K562 (cell line): Measurements from ENCODE around the gene GPR142. TPM values are rescaled to one million over a fixed set of nuclear protein-coding genes. Genes with fewer than 3 reads are reported as not detected.

Source experiments
- C11orf30 ChIP-seq: fragments of 450-650 bp; IDR thresholded peaks from 2 replicates; pipeline ENCODE4 v1.6.1; 2016; ENCODE audit warnings: low read depth, mild to moderate bottlenecking
- CREM ChIP-seq: IDR thresholded peaks from 2 replicates; pipeline ENCODE4 v1.6.1; 2014; ENCODE audit warnings: antibody characterized with exemption, low read depth
- CXXC5 ChIP-seq: fragments of 250-450 bp; sonication (Bioruptor Pico); IDR thresholded peaks from 2 replicates; pipeline ENCODE4 v1.8.0; 2022; ENCODE audit warnings: inconsistent platforms, mild to moderate bottlenecking, moderate library complexity
- EZH2 ChIP-seq: IDR thresholded peaks from 2 replicates; pipeline ENCODE4 v1.6.1; 2012; ENCODE audit warnings: low read depth, mild to moderate bottlenecking, inconsistent platforms, low read length, borderline replicate concordance
- FOSL1 ChIP-seq: fragments of 200-800 bp; sonication (Bioruptor generic); conservative IDR thresholded peaks from 2 replicates; pipeline ENCODE4 v1.6.1; 2016; ENCODE audit warnings: missing genetic modification characterization, missing compliant biosample characterization
- MECOM ChIP-seq: fragments of 250-450 bp; sonication (Bioruptor Pico); IDR thresholded peaks from 2 replicates; pipeline ENCODE4 v1.8.0; 2022; ENCODE audit warnings: inconsistent platforms
- PHTF2 ChIP-seq: fragments of 250-450 bp; sonication (Bioruptor Pico); IDR thresholded peaks from 2 replicates; pipeline ENCODE4 v1.5.0; 2021; ENCODE audit warnings: mild to moderate bottlenecking
- POLR2AphosphoS5 ChIP-seq: IDR thresholded peaks from 2 replicates; pipeline ENCODE4 v1.6.1; 2011; ENCODE audit warnings: mild to moderate bottlenecking, low read depth, low read length, moderate library complexity; ENCODE audit not compliant: control insufficient read depth, insufficient read depth
- RBM14 ChIP-seq: fragments of 200-400 bp; formaldehyde crosslinking; IDR thresholded peaks from 2 replicates; pipeline ENCODE4 v1.6.1; 2018; ENCODE audit warnings: low read depth, mild to moderate bottlenecking, low read length, moderate library complexity, borderline replicate concordance; ENCODE audit not compliant: insufficient read depth
- RBM15 ChIP-seq: fragments of 200-400 bp; formaldehyde crosslinking; IDR thresholded peaks from 2 replicates; pipeline ENCODE4 v1.6.1; 2018; ENCODE audit warnings: mild to moderate bottlenecking, low read length, moderate library complexity; ENCODE audit not compliant: insufficient read depth
- RFX7 ChIP-seq: fragments of 250-450 bp; sonication (Bioruptor Pico); IDR thresholded peaks from 2 replicates; pipeline ENCODE4 v1.5.1; 2021; ENCODE audit warnings: mild to moderate bottlenecking
- RHOXF2B ChIP-seq: fragments of 250-450 bp; sonication (Bioruptor Pico); conservative IDR thresholded peaks from 2 replicates; pipeline ENCODE4 v1.5.1; 2021
- SRSF1 ChIP-seq: fragments of 200-400 bp; formaldehyde crosslinking; IDR thresholded peaks from 2 replicates; pipeline ENCODE4 v1.6.1; 2017; ENCODE audit warnings: mild to moderate bottlenecking, low read depth, low read length, moderate library complexity
- SRSF7 ChIP-seq: fragments of 200-400 bp; formaldehyde crosslinking; optimal IDR thresholded peaks from 2 replicates; pipeline ENCODE3; 2017; ENCODE audit warnings: mild to moderate bottlenecking, low read depth, low read length
- TCFL5 ChIP-seq: fragments of 250-450 bp; sonication (Bioruptor Pico); conservative IDR thresholded peaks from 2 replicates; pipeline ENCODE4 v1.6.1; 2021; ENCODE audit warnings: mild to moderate bottlenecking, moderate library complexity, matching md5 sums
- TEAD2 ChIP-seq: fragments of 450-650 bp; IDR thresholded peaks from 2 replicates; pipeline ENCODE4 v1.6.1; 2016; ENCODE audit warnings: missing genetic modification characterization, control low read depth, missing compliant biosample characterization
- TSC22D4 ChIP-seq: fragments of 450-650 bp; IDR thresholded peaks from 2 replicates; pipeline ENCODE4 v1.6.1; 2016; ENCODE audit warnings: missing genetic modification characterization, missing biosample characterization, control low read depth
- ZC3H11A ChIP-seq: IDR thresholded peaks from 2 replicates; pipeline ENCODE4 v1.6.1; 2012; ENCODE audit warnings: low read depth, low read length, improper control_type of control experiment
- ZNF224 ChIP-seq: sonication (generic); formaldehyde crosslinking; IDR thresholded peaks from 2 replicates; pipeline ENCODE4 v1.8.0; 2022; ENCODE audit warnings: mild to moderate bottlenecking, missing genetic modification reagents
- polyA plus RNA-seq, 8 experiments: library from polyadenylated mRNA; depleted of rRNA in 4 of 8; stranded (reverse) in 5 of 8; unstranded in 3 of 8; fragments of >200 nt; fragmentation: Nextera tagmentation in 2 of 8; fragmentation: Illumina TruSeq in 1 of 8; extraction: Ambion mirVana in 2 of 8; extraction: Trizol in 1 of 8; gene quantifications; 2 replicates each; pipeline versions ENCODE4 v1.2.1 to v1.2.3, GENCODE V29; 2011 to 2014; ENCODE audit warnings: inconsistent platforms in 1 of 8, missing spikeins in 1 of 8
- total RNA-seq, 7 experiments: library from RNA; depleted of rRNA in 6 of 7; stranded (reverse); fragments of >200 nt in 6 of 7; fragmentation: Illumina TruSeq in 2 of 7; extraction: Trizol in 2 of 7; gene quantifications; 2 replicates each; pipeline versions ENCODE4 v1.2.1 to v1.2.3, GENCODE V29; 2011 to 2021; ENCODE audit warnings: low replicate concordance in 1 of 7
- TF ChIP-seq, protein P1 (sequence below): IDR thresholded peaks from 2 replicates; pipeline ENCODE4 v1.6.1; 2014; ENCODE audit warnings: antibody characterized with exemption
- TF ChIP-seq, protein P2 (sequence below): fragments of 250-450 bp; sonication (Bioruptor Pico); IDR thresholded peaks from 2 replicates; pipeline ENCODE4 v1.4.0; 2020; ENCODE audit warnings: mild to moderate bottlenecking
- TF ChIP-seq, protein P3 (sequence below): fragments of 450-650 bp; IDR thresholded peaks from 2 replicates; pipeline ENCODE4 v1.6.1; 2017; ENCODE audit warnings: antibody characterized with exemption, mild to moderate bottlenecking
- TF ChIP-seq, protein P4 (sequence below), 2 experiments: fragments of 250-450 bp in 1 of 2; fragments of 450-650 bp in 1 of 2; sonication (Bioruptor Pico) in 1 of 2; IDR thresholded peaks; 2 replicates each; pipeline versions ENCODE4 v1.6.1 to v1.8.0; 2016 to 2021; ENCODE audit warnings: mild to moderate bottlenecking in 2 of 2, moderate library complexity in 2 of 2, missing compliant biosample characterization in 1 of 2, missing genetic modification characterization in 1 of 2

Gene GPR142
- total and polyA plus RNA-seq, 9 of the 15 experiments (the other 6 are each of a cell fraction or from before 2014, with no cell fraction given), result not detected

DNA sequence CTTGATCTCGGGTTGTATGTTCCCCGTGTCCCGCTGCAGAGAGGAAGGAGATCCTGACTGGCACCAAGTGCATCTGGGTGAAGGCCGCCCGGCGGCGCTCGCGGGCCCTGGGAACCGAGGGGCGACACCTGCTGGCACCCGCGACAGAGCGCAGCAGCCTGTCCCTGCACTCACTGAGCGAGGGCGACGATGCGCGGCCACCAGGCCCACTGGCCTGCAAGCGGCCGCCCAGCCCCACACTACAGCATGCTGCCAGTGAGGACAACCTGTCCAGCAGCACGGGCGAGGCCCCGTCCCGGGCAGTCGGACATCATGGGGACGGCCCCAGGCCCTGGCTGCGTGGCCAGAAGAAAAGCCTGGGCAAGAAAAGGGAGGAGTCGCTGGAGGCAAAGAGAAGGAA lies 13.2 kb upstream of the GPR142 start (continued):
- TF ChIP-seq, protein P1, sequence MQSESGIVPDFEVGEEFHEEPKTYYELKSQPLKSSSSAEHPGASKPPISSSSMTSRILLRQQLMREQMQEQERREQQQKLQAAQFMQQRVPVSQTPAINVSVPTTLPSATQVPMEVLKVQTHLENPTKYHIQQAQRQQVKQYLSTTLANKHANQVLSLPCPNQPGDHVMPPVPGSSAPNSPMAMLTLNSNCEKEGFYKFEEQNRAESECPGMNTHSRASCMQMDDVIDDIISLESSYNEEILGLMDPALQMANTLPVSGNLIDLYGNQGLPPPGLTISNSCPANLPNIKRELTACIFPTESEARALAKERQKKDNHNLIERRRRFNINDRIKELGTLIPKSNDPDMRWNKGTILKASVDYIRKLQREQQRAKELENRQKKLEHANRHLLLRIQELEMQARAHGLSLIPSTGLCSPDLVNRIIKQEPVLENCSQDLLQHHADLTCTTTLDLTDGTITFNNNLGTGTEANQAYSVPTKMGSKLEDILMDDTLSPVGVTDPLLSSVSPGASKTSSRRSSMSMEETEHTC, result no peak
- TF ChIP-seq TSC22D4 (tag) (no peak), CXXC5 (CRISPR knock-in tag) (no peak), POLR2AphosphoS5 (no peak), PHTF2 (CRISPR knock-in tag) (no peak), EZH2 (no peak), SRSF1 (no peak), ZC3H11A (no peak), MECOM (CRISPR knock-in tag) (no peak), C11orf30 (no peak), TCFL5 (no peak), SRSF7 (no peak), TEAD2 (tag) (no peak), RBM15 (no peak), RHOXF2B (CRISPR knock-in tag) (no peak), FOSL1 (tag) (no peak), RFX7 (CRISPR knock-in tag) (no peak), CREM (peak; percentile 48; the same call in 1 of the 2 replicates), ZNF224 (CRISPR knock-in tag) (no peak), RBM14 (no peak)
- TF ChIP-seq, protein P2, sequence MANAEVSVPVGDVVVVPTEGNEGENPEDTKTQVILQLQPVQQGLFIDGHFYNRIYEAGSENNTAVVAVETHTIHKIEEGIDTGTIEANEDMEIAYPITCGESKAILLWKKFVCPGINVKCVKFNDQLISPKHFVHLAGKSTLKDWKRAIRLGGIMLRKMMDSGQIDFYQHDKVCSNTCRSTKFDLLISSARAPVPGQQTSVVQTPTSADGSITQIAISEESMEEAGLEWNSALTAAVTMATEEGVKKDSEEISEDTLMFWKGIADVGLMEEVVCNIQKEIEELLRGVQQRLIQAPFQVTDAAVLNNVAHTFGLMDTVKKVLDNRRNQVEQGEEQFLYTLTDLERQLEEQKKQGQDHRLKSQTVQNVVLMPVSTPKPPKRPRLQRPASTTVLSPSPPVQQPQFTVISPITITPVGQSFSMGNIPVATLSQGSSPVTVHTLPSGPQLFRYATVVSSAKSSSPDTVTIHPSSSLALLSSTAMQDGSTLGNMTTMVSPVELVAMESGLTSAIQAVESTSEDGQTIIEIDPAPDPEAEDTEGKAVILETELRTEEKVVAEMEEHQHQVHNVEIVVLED (CRISPR knock-in tag), result no peak
- TF ChIP-seq, protein P3, sequence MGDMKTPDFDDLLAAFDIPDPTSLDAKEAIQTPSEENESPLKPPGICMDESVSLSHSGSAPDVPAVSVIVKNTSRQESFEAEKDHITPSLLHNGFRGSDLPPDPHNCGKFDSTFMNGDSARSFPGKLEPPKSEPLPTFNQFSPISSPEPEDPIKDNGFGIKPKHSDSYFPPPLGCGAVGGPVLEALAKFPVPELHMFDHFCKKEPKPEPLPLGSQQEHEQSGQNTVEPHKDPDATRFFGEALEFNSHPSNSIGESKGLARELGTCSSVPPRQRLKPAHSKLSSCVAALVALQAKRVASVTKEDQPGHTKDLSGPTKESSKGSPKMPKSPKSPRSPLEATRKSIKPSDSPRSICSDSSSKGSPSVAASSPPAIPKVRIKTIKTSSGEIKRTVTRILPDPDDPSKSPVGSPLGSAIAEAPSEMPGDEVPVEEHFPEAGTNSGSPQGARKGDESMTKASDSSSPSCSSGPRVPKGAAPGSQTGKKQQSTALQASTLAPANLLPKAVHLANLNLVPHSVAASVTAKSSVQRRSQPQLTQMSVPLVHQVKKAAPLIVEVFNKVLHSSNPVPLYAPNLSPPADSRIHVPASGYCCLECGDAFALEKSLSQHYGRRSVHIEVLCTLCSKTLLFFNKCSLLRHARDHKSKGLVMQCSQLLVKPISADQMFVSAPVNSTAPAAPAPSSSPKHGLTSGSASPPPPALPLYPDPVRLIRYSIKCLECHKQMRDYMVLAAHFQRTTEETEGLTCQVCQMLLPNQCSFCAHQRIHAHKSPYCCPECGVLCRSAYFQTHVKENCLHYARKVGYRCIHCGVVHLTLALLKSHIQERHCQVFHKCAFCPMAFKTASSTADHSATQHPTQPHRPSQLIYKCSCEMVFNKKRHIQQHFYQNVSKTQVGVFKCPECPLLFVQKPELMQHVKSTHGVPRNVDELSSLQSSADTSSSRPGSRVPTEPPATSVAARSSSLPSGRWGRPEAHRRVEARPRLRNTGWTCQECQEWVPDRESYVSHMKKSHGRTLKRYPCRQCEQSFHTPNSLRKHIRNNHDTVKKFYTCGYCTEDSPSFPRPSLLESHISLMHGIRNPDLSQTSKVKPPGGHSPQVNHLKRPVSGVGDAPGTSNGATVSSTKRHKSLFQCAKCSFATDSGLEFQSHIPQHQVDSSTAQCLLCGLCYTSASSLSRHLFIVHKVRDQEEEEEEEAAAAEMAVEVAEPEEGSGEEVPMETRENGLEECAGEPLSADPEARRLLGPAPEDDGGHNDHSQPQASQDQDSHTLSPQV, result no peak
- TF ChIP-seq, protein P4, sequence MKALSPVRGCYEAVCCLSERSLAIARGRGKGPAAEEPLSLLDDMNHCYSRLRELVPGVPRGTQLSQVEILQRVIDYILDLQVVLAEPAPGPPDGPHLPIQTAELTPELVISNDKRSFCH (CRISPR knock-in tag; IDR thresholded peaks at IDR 0.05), result no peak
- TF ChIP-seq, protein P4 (tag; IDR thresholded peaks at IDR 0.05), result no peak
